Esophagus muscularis mucosa (tissue), 3 donors: Measurements from ENCODE around the gene AP1S3.

Experiments
- CTCF ChIP-seq, 3 experiments: fragments of 200-600 bp in 2 of 3; fragments of 450-650 bp in 1 of 3; sonication (generic) in 2 of 3; IDR thresholded peaks; one replicate each; pipeline ENCODE4 v1.5.1; 2017 to 2019; ENCODE audit warnings: antibody characterized with exemption in 3 of 3, mild to moderate bottlenecking in 2 of 3, moderate library complexity in 1 of 3
- POLR2A ChIP-seq: fragments of 450-650 bp; IDR thresholded peaks from one replicate; pipeline ENCODE4 v1.6.1; 2017; ENCODE audit warnings: antibody characterized with exemption, moderate library complexity, mild to moderate bottlenecking, low read depth

DNA sequence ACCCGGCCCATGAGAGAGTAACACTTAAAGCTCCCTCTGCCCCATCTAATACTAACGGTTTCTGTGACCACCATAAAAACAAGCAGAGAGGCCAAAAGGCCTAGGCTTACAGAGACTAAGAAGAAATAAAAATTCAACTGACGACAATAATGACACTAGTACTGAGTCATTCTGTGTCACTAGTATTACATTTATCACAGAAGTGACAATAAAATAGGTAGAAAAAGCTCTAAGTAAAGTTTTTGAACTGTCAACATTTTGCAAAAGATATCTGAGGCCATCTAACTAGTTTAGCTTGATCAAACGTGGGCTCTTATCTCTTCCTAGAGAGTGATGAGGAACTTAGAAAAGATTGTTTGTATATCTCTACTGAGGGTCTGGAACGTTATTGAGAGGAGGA lies 35.6 kb downstream of the AP1S3 start:
- TF ChIP-seq POLR2A (no peak), CTCF (IDR thresholded peaks at IDR 0.05) (no peak)
